HCT116 (cell line): ENCODE measurements around the gene WASHC2A. TPM values are rescaled to one million over a fixed set of nuclear protein-coding genes. Genes with fewer than 3 reads are reported as not detected.
"Not testable (repeated sequence)": the region's sequence is repeated elsewhere in the genome, so short reads cannot be mapped to it uniquely, and the experiment has no call there.

Experiments
- ATAC-seq: fragments of 200-7000 bp; cut with Tn5 transposase; 2 replicates; pipeline ENCODE4 v1.9.1; 2020; ENCODE audit warnings: mild to moderate bottlenecking, moderate library complexity
- BruUV-seq: library from RNA; stranded (reverse); fragments of 400-500 nt; replicated peaks from 2 replicates; lab custom pipeline; 2021; lab: Mats Ljungman, UMichigan
- CTCF ChIA-PET: fragments of 300-600 bp; sonication (Branson Sonifier 250); formaldehyde crosslinking; loops from one replicate; lab custom pipeline; 2021; ENCODE audit warnings: antibody characterized with exemption; lab: Charles Lee
- POLR2A ChIA-PET: fragments of 300-600, 350-600 bp; sonication (Branson Sonifier 250); formaldehyde crosslinking; loops from one replicate; lab custom pipeline; 2021; ENCODE audit warnings: antibody characterized with exemption; lab: Charles Lee
- RAD21 ChIA-PET, 2 experiments: fragments of 300-600 bp; sonication (Branson Sonifier 250); formaldehyde crosslinking; loops; one replicate each; lab custom pipeline; 2023; ENCODE audit warnings: low total read pairs in 2 of 2; ENCODE audit not compliant: uncharacterized antibody in 2 of 2, unreplicated experiment in 2 of 2, low non-redundant PET in 1 of 2; lab: Charles Lee
- DNase-seq: peaks from one replicate; pipeline ENCODE4 v3.0.0-alpha.2; 2010; ENCODE audit warnings: low read depth, low spot score
- H2AFZ ChIP-seq: fragments of 200-600 bp; shearing (Covaris generic), sonication (generic); 2 replicates; pipeline ENCODE4 v1.6.1; 2017; ENCODE audit warnings: low read depth, mixed run types, mixed read lengths, antibody characterized with exemption, low read length; ENCODE audit not compliant: poor library complexity, severe bottlenecking
- H3K27ac ChIP-seq: 2 replicates; pipeline ENCODE4 v1.5.1; 2012; ENCODE audit warnings: low read depth, low read length
- H3K27me3 ChIP-seq: fragments of 200-600 bp; sonication (generic); 2 replicates; pipeline ENCODE4 v1.6.1; 2016; ENCODE audit warnings: mixed run types, low read length, mixed read lengths; ENCODE audit not compliant: insufficient read depth
- H3K36me3 ChIP-seq, 2 experiments: fragments of 200-500 bp in 1 of 2; fragments of 200-600 bp in 1 of 2; sonication (Bioruptor generic) in 1 of 2; sonication (generic) in 1 of 2; 2 replicates each; pipeline versions ENCODE4 v1.5.1 to v1.6.1; 2014 to 2016; ENCODE audit warnings: low read length in 2 of 2, inconsistent platforms in 1 of 2, mixed read lengths in 1 of 2, mixed run types in 1 of 2; ENCODE audit not compliant: insufficient read depth in 2 of 2, control insufficient read depth in 1 of 2
- H3K4me1 ChIP-seq, 2 experiments: fragments of 200-600 bp in 1 of 2; sonication (generic) in 1 of 2; 2 replicates each; pipeline versions ENCODE4 v1.5.1 to v1.6.1; 2012 to 2017; ENCODE audit warnings: low read length in 2 of 2, inconsistent platforms in 1 of 2, mild to moderate bottlenecking in 1 of 2, mixed read lengths in 1 of 2, mixed run types in 1 of 2, moderate library complexity in 1 of 2; ENCODE audit not compliant: insufficient read depth in 2 of 2, control insufficient read depth in 1 of 2
- H3K4me2 ChIP-seq: fragments of 200-600 bp; sonication (generic); 2 replicates; pipeline ENCODE4 v1.6.1; 2017; ENCODE audit warnings: mixed run types, low read length, mixed read lengths
- H3K4me3 ChIP-seq, 2 experiments: fragments of 200-600 bp in 1 of 2; sonication (generic) in 1 of 2; replicated peaks in 1 of 2; 2 replicates each; pipeline ENCODE4 v1.5.1; 2011 to 2016; ENCODE audit warnings: low read length in 2 of 2, control low read depth in 1 of 2, low read depth in 1 of 2, mild to moderate bottlenecking in 1 of 2, mixed read lengths in 1 of 2, mixed run types in 1 of 2
- H3K79me2 ChIP-seq: fragments of 200-600 bp; sonication (generic); 2 replicates; pipeline ENCODE4 v1.6.1; 2017; ENCODE audit warnings: mild to moderate bottlenecking, mixed run types, low read length, moderate library complexity, mixed read lengths; ENCODE audit not compliant: insufficient read depth
- H3K9ac ChIP-seq: fragments of 200-600 bp; sonication (generic); 2 replicates; pipeline ENCODE4 v1.6.1; 2016; ENCODE audit warnings: low read length, mixed read lengths
- H3K9me2 ChIP-seq: fragments of 200-600 bp; sonication (generic), shearing (Covaris generic); 2 replicates; pipeline ENCODE4 v1.6.1; 2017; ENCODE audit warnings: mixed run types, mild to moderate bottlenecking, moderate library complexity; ENCODE audit not compliant: insufficient read depth
- H3K9me3 ChIP-seq, 2 experiments: fragments of 200-500 bp in 1 of 2; fragments of 200-600 bp in 1 of 2; sonication (Bioruptor generic) in 1 of 2; sonication (generic) in 1 of 2; 2 replicates each; pipeline ENCODE4 v1.6.1; 2014 to 2017; ENCODE audit warnings: low read length in 2 of 2, mixed read lengths in 2 of 2, inconsistent platforms in 1 of 2, low read depth in 1 of 2, mild to moderate bottlenecking in 1 of 2, mixed run types in 1 of 2, moderate library complexity in 1 of 2; ENCODE audit not compliant: control insufficient read depth in 1 of 2, insufficient read depth in 1 of 2
- H4K20me1 ChIP-seq: fragments of 200-600 bp; sonication (generic), shearing (Covaris generic); 2 replicates; pipeline ENCODE4 v1.6.1; 2017; ENCODE audit warnings: mixed run types, mild to moderate bottlenecking, moderate library complexity; ENCODE audit not compliant: insufficient read depth
- intact Hi-C: fragments of 100-400 bp; cut with micrococcal nuclease; formaldehyde crosslinking; loops from 2 replicates; pipeline ENCODE4 v1.10.0; 2022
- total RNA-seq: library from RNA; stranded (reverse); gene quantifications from one replicate; pipeline ENCODE4 v1.2.1, GENCODE V29; 2021; ENCODE audit not compliant: unreplicated experiment

The WASHC2A gene
- total RNA-seq, 1 experiment from 2014 or later: 19.2 TPM

DNA sequence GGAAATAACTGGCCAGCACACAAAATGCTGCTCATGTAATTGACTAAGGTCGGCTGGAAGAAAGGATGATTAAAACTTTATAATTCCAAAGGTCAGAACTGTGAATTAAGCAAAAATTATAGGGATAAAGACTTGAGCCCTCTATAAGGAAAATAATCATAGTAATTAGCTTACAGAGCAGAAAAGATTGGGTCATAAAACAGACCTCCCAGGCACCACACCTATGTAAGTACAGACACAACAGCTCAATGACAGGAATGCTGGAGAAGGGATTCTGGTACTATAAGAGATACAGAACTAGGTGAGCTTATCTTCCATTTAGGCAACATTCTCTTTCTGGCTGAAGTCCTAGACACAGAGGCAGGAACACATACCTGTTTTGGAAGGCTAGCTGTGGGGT is 9.0 kb upstream of the WASHC2A start:
- H2AFZ ChIP-seq, ATAC-seq, POLR2A ChIA-PET, H3K4me2 ChIP-seq, H3K36me3 ChIP-seq, H4K20me1 ChIP-seq, DNase-seq, H3K4me1 ChIP-seq, intact Hi-C loops, H3K9ac ChIP-seq, CTCF ChIA-PET, H3K9me3 ChIP-seq, H3K27ac ChIP-seq, H3K9me2 ChIP-seq, H3K79me2 ChIP-seq, H3K4me3 ChIP-seq, H3K27me3 ChIP-seq, RAD21 ChIA-PET, BruUV-seq: not testable (repeated sequence)

DNA sequence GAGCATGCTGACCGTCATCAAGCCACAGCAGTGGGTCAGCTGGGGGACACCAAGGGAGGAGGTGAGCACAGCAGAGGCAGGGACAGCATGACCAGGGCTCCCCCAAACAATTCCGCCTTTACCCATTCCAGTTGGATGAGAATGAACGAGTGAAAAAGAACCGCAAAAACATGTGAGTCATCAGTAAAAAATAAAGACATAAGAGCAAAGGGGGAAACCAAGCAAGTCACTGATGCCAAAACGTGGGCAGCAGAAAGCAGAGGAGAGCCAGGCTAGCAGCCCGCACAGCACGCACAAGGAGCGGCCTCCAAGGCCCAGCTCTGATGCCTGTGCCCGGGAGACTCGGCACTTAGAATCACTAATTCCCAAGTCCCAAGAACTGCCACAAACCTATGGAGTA is 7.8 kb upstream of the WASHC2A start:
- CTCF ChIA-PET, RAD21 ChIA-PET, DNase-seq: not testable (repeated sequence)

DNA sequence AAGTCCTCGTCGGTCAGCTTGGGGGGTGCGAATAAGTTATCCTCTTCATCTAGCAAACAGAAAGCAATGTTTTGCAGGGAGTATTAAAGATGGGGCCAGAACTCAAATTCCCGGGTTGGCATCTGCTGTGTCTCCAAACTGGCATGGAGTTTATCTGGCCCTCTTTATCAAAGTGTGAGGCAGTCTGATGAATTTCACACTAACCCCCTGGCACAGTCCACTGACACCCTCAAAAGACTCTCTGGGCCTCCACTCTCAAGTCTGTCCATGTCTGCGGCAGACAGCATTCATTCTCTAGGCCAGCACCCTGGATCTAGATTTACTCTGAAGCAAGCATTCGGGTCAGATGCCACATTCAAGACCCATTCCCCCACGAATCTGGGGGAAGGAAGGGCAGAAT is 6.2 kb upstream of the WASHC2A start:
- not testable (repeated sequence) for DNase-seq

More for the DNA sequence above, 7.8 kb upstream of the WASHC2A start:
- H3K27me3 ChIP-seq, H3K9me2 ChIP-seq, H4K20me1 ChIP-seq, H3K9me3 ChIP-seq, H3K9ac ChIP-seq, H3K4me1 ChIP-seq, ATAC-seq, BruUV-seq, POLR2A ChIA-PET, H3K36me3 ChIP-seq, H3K4me2 ChIP-seq, H3K27ac ChIP-seq, H3K4me3 ChIP-seq, H2AFZ ChIP-seq, H3K79me2 ChIP-seq, intact Hi-C loops: not testable (repeated sequence)

More for the DNA sequence above, 6.2 kb upstream of the WASHC2A start:
- H3K9me3 ChIP-seq, H3K4me1 ChIP-seq, RAD21 ChIA-PET, intact Hi-C loops, BruUV-seq, H3K9ac ChIP-seq, H3K79me2 ChIP-seq, H3K27ac ChIP-seq, H3K9me2 ChIP-seq, H2AFZ ChIP-seq, CTCF ChIA-PET, H3K4me3 ChIP-seq, H3K4me2 ChIP-seq, POLR2A ChIA-PET, H3K27me3 ChIP-seq, H4K20me1 ChIP-seq, H3K36me3 ChIP-seq, ATAC-seq: not testable (repeated sequence)
